TTC549 (cell line): ENCODE results near the gene ATP2B1.

Experiments
- FAIRE-seq: peaks from 2 replicates; lab custom pipeline; 2012; peaks lifted over from hg19 to GRCh38; lab: Jason Lieb, UNC

ATP2B1 gene

GRCh38 chr12:89578499-89578898 lies 130.1 kb downstream of the ATP2B1 start:
- FAIRE-seq: no peak

GRCh38 chr12:89576572-89577220 lies 131.9 kb downstream of the ATP2B1 start:
- FAIRE-seq: no peak

DNA sequence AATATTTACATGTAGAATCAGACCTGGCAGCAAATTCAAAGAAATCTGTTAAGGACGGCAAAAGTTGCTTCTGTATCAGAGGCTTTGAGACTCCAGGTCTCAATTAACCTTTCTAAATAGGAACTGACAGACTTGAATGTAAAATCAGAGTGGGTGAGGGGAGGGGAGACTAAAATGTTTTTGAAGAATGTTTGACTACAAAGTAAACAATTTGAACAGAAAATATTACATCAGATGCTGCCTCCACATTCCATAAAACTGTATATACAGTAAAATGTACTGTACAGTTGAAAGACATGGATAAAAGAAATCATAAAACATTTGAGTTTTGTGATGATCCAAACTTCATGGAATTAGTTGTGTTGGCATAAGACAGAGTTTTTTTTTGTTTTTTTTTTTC lies 133.3 kb downstream of the ATP2B1 start:
- FAIRE-seq: no peak

DNA sequence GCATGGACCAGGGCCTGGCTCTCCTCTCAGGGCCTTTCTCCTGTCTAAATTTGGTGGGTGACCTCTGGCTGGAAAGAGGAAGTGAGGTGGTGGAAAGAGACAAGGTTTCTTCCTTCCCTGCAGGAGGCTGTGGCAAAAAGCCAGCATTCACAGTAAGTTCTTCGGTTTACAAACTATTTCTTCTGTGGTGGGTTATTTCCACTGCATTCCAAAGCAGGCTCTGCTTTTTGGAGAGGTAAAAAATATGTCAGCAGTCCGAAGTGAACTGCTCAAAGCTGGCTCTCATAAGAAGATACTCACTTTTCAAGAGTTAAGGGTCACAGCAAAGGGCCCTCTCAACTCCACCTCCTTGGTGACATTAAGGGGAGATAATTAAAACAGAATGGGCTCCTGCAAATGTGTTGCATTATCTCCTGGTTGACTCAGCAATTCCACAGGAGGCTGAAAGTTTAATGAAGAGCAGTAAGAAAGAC lies 133.9 kb downstream of the ATP2B1 start:
- FAIRE-seq: no peak

DNA sequence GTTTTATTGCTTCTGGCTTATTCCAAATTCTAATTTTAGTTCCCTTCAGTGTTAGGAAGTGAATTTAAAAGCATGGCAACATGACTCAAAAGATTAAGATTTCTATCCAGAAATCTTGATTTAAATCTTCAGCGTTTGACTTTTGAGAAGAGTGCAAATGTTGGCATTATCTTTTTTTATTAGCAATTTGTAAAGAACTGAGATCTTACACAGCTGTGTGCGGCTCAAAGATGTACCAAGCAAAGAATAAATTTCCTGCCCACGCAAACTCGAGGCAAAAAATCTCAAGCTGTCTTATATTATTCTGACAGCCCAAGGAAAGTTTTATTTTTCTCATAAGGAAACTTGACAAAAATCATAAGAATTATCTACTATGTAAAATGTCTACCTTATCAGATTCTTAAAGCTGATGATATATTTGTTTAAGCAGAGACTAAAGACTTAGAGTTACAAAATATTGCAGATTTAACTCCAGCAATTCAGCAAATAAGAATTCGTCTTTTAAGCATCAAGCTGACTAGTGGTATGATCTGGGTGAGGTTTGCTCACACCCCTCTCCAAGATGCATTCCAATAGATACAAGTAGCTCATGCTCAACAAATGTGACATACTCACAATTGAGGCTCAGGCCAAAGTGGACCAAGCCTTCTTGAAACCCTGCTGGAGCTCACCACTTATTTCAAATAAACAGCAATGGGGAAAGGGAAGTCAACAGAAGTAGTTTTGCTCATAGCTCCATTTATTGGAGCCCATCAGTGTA lies 135.4 kb downstream of the ATP2B1 start:
- FAIRE-seq: no peak

GRCh38 chr12:89571491-89572195 lies 137.0 kb downstream of the ATP2B1 start:
- no peak for FAIRE-seq

DNA sequence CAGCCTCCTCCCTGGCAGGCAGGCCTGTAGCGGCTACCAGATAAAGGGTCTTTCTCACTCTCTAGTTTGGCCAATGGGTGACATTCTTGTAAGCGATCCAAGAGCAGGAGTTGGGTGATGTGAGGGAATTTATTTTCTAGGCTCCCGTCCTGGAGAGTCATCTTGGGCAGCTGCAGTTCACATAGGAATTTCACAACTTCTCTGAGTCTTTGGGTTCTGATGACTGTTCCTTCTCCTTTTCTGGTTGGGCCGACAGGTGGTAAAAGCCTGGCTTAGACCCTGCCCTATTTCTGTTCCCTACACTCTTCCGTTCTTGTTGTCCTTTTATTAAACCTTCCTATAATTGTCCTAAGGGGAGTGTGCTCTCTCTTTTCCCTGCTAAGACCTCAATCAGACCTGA lies 140.2 kb downstream of the ATP2B1 start:
- FAIRE-seq: no peak

DNA sequence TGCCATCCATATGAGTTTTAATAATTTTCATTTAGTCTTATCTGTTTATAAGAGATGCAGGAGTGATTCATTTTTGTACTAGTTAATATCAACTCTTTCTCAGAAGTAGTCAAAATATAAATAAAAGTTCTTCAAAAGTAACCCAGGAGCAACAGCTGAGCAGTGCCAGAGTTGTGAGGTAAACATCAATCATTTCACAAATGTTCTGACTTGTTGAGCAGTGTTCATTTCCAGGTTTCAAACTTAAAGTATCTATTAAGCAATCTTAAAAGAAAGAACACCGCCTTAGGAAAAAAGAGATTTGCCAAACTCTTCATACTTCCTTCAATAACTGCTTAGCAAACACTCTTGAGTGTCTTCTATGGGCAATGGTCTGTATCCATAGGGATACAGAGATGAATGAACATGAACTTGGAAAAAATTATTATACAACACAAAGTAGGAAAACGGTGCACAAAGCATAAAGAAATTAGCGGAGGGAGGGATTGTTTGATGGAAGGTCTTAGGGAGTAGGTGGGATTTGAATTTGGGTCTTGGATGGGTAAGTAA lies 140.9 kb downstream of the ATP2B1 start:
- no peak for FAIRE-seq

DNA sequence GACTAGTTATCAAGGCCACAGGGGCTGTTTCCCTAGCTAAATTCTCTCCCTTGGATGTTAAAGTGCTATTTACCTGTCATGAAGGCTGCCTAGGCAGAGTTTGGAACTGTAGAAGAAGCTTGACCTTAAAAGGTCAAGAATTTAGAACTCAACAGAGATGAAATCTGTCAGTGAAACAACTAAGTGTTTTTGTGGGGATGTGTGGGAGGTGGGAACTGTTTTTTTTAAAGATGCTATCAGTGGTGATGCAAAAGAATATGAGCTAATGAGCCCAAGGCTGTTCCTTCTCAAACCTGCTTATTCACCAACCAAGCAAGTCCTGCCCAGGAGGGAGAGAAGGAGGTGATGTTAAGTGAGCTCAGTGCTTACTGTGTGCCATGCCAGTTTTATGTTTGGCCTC lies 142.0 kb downstream of the ATP2B1 start:
- FAIRE-seq: no peak

DNA sequence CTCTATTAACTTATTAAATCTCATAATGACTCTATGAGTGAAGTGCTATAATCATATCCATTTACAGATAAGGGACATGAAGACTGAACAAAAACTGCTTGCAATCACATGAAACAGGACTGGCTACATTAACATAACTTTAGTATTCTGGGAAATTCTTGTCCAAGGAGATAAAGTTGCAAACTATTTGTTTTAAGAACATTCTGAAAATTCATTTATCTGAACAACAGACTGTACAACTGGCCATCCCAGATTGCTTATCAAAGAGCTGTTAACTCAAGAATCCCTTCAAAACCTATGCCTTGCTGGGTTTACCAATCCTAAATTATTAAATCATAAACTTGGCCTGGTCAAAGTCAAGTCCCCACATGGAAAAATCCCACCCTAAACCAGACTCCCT lies 143.6 kb downstream of the ATP2B1 start:
- FAIRE-seq: no peak

GRCh38 chr12:89559753-89560152 lies 148.9 kb downstream of the ATP2B1 start:
- no peak for FAIRE-seq

GRCh38 chr12:89556976-89557375 lies 151.7 kb downstream of the ATP2B1 start:
- FAIRE-seq: no peak

DNA sequence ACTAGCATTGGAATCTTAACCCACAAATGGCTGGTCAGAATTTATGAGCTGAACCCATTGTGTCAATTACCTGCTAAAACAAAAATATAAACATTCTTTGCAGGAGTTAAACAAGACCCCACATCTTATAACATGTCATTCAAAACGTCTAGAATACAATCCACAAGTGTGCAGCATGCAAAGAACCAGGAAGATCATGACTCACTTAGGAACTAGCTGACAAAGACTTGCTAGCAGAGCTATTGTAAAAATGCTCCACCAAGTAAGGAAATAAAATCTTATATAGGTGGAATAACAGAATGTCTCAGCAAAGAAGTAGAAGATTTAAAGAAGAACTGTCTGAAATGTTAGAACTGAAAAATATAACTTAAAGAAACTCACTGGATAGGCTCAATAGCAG lies 156.3 kb downstream of the ATP2B1 start:
- FAIRE-seq: no peak

DNA sequence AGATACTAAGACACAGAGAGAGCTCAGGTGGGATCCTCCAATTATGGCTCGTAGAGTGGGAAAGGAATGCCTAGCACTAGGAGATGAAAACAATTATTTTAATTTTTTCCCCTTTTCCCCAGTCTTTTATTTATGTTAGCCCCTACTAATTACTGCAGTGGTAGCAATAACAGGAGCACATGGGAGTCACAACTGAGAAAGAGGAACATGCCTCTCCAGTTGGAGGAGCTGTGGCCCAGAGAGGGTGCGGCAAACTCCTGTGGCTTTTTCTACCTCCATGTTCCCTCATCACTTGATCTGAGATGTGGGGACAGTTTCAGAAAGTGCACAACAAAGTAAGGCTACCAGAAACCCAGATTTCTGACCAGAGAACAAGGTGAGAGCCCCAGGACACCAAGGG lies 156.9 kb downstream of the ATP2B1 start:
- FAIRE-seq: no peak

DNA sequence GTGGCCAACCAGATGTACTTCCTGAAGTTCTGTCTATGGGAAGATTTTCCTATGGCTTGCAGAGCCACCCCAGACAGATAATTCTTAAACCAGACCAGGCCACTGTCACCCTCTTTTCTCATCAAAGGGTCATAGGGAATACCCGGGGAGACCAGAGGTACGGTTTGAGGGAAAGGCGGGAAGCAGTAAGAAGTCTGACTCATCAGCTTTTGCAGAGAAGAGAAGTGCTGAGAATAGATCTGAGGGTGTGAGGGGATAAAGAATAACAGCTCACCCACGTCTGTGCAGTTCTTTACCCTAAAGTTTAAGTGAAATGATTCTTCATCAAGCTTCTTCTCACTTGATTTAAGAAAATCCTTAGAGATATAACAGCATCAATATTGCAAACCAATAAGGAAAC lies 161.5 kb downstream of the ATP2B1 start:
- FAIRE-seq: no peak

DNA sequence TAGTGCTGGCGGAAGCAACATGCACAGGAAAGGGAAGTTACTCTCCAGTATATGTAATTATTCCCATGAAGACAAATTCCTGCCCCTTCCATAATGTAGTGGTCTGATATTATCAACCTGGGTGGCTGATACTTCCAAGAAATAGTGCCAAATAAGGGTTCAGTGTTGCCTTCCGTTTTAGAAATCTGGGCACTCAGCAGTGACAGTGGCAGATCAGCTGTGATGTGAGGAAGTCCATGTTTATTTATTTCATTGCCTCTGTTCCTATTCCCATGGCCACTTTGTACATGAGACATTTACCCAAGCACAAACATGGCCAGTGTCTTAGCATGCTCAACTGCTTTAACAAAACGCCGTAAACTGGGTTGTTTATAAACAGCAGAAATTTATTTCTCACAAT lies 162.5 kb downstream of the ATP2B1 start:
- FAIRE-seq: no peak

GRCh38 chr12:89544681-89545184 lies 163.9 kb downstream of the ATP2B1 start:
- no peak for FAIRE-seq

- no peak for FAIRE-seq
These were observed 164.6 kb downstream of the ATP2B1 start for GRCh38 chr12:89544022-89544421.

GRCh38 chr12:89542912-89543592 lies 165.6 kb downstream of the ATP2B1 start:
- FAIRE-seq: no peak

GRCh38 chr12:89542236-89542635 lies 166.4 kb downstream of the ATP2B1 start:
- no peak for FAIRE-seq

GRCh38 chr12:89540586-89540985 lies 168.1 kb downstream of the ATP2B1 start:
- FAIRE-seq: no peak
